NB4 (cell line): Measurements from ENCODE around the gene CEBPE.

Experiments
- DNase-seq: peaks from one replicate; pipeline ENCODE4 v3.0.0; 2010; ENCODE audit warnings: low read depth
- H3K4me3 ChIP-seq: one replicate; pipeline ENCODE4 v1.5.1; 2011; ENCODE audit warnings: mild to moderate bottlenecking, low read depth, low read length, moderate library complexity
- CTCF ChIP-seq: IDR thresholded peaks from one replicate; pipeline ENCODE4 v1.5.1; 2012; ENCODE audit warnings: low read depth, low read length
- MYC ChIP-seq: IDR thresholded peaks from 2 replicates; pipeline ENCODE4 v1.6.1; 2011; ENCODE audit warnings: low read depth, low read length
- POLR2A ChIP-seq: IDR thresholded peaks from 2 replicates; pipeline ENCODE4 v1.6.1; 2011; ENCODE audit warnings: mild to moderate bottlenecking; ENCODE audit not compliant: insufficient read length; ENCODE audit errors: extremely low read depth
- TF ChIP-seq, protein P1 (sequence below): IDR thresholded peaks from 2 replicates; pipeline ENCODE4 v1.6.1; 2011; ENCODE audit warnings: low read depth, low read length

CEBPE gene

DNA sequence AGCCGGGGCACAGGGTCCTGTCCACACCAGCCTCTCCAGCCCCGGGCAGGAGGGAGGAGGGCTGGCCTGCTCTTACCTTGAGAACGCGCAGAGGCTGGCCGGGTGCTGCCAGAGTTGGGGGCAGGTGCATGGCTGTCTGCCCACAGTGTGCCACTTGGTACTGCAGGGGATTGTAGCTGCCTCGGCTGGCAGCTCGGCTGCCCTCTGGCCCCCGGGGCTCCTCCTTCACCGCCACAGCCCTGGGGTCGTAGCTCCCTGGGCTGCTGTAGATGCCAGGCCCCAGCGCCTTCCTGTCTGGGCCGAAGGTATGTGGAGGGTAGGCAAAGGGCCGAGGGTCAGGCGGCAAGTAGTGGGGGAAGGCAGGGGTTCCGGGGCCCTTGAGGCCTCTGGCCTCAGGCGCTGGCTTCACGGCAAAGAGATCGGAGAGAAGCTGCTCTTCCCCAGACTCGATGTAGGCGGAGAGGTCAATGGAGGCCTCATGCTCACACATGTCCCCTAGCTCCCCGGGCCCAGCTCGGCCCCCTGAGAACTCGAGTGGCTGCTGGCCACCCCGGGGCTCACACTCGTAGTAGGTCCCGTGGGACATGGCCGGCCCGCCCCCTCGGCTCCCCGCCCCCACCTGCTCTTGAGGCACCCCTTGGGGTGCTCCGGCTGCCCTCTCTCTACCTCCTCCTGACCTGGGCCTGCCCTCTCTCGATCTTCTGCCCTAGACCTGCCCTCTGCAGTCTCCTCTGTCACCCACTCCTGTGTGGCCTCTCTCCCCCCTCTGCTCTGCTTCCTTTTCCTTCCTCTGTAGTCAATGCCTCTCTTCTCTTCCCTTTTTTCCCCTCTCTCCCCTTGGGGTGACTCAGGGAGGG is at the start of gene CEBPE:
CEBPE (minus strand) TSS at position 750 of the 857 bp plus-strand sequence; CDS start at position 586, 164 bp downstream.
- H3K4me3 ChIP-seq, result peak within 1 kb of the TSS; percentile 96
- TF ChIP-seq, protein P1, sequence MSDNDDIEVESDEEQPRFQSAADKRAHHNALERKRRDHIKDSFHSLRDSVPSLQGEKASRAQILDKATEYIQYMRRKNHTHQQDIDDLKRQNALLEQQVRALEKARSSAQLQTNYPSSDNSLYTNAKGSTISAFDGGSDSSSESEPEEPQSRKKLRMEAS, result no peak
- TF ChIP-seq MYC, result peak; percentile 32; the same call in 1 of the 2 replicates
- DNase-seq, result peak; percentile 86

GRCh38 chr14:23168246-23168645 is 49.2 kb upstream of the CEBPE start:
- TF ChIP-seq POLR2A (no peak), CTCF (no peak), MYC (no peak)
- TF ChIP-seq, protein P1, result no peak
- H3K4me3 ChIP-seq, result no peak overlapping the region
- no peak for DNase-seq

GRCh38 chr14:23167116-23167847 is 48.2 kb upstream of the CEBPE start:
- H3K4me3 ChIP-seq, result no peak overlapping the region
- no peak for TF ChIP-seq CTCF
- no peak for TF ChIP-seq POLR2A
- TF ChIP-seq, protein P1, result no peak
- TF ChIP-seq MYC, result no peak
- DNase-seq, result no peak

- no peak overlapping the region for H3K4me3 ChIP-seq
- no peak for TF ChIP-seq CTCF
- no peak for TF ChIP-seq POLR2A
- TF ChIP-seq, protein P1, result no peak
- no peak for TF ChIP-seq MYC
- DNase-seq, result no peak
These were observed 45.9 kb upstream of the CEBPE start for GRCh38 chr14:23164949-23165348.

DNA sequence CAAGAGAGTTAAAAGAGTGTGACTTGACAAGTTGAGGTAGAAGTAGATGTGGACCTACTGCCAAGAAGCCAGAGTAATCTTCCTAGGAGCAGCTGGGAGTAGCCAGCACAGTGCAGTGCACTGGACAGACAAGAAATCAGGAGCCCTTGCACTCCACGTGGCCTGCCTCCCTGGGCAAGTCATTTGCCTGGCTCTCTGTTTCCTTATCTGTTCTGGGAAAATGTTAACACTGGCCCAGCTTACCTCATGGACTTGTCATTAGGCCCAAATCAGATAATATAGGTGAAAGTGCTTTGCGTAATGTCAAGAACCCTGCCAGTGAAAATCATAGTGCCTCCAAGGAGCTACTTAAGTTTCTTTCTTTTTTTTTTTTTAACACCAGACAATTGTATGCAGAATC is 45.2 kb upstream of the CEBPE start:
- H3K4me3 ChIP-seq, result no peak overlapping the region
- TF ChIP-seq, protein P1, result no peak
- TF ChIP-seq POLR2A, result no peak
- TF ChIP-seq MYC, result no peak
- TF ChIP-seq CTCF, result no peak
- DNase-seq, result no peak

DNA sequence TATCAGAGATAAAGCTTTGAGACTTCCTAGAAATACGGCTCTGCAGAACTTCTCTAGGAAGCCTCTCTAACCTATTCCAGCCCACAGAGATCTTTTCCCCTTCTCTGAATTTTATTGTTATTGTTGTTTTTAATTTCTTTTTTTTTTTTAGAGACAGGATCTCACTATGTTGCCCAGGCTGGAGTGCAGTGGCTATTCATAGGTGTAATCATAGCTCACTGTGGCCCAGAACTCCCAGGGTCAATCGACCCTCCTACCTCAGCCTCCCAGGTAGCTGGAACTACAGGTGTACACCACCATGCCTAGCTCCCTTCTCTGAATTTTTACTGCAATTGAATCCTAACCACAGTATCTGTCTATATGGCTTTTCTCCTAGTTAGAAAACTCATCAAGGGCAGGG is 44.8 kb upstream of the CEBPE start:
- TF ChIP-seq POLR2A, result no peak
- TF ChIP-seq CTCF, result no peak
- TF ChIP-seq, protein P1, result no peak
- TF ChIP-seq MYC, result no peak
- H3K4me3 ChIP-seq, result no peak overlapping the region
- no peak for DNase-seq
